Measurements from ENCODE around the gene TJP1. TPM values are rescaled to one million over a fixed set of nuclear protein-coding genes. Genes with fewer than 3 reads are reported as not detected.
"Not testable (repeated sequence)": the region's sequence is repeated elsewhere in the genome, so short reads cannot be mapped to it uniquely, and the experiment has no call there.

Gene TJP1
- total RNA-seq, 1 donor from 2014 or later, result 76.2 TPM

GRCh38 chr15:29838352-29839010 is 16.2 kb upstream of the TJP1 start:
- DNase-seq, result no peak

- peak; percentile 24 for DNase-seq
Measured at GRCh38 chr15:29835301-29835700, 13.0 kb upstream of the TJP1 start.

- no peak for DNase-seq
Measured at GRCh38 chr15:29832709-29833108, 10.4 kb upstream of the TJP1 start.

GRCh38 chr15:29826908-29827820 is 4.9 kb upstream of the TJP1 start:
- no peak for DNase-seq

GRCh38 chr15:29825227-29825626 is 3.0 kb upstream of the TJP1 start:
- DNase-seq, result no peak

GRCh38 chr15:29822684-29823459 is 604 bp upstream of the TJP1 start:
- DNase-seq, result no peak

GRCh38 chr15:29821416-29822099 is 710 bp downstream of the TJP1 start:
- DNase-seq, result peak; percentile 82

GRCh38 chr15:29820394-29821154 is 1.7 kb downstream of the TJP1 start:
- DNase-seq, result peak; percentile 35

- no peak for DNase-seq
Measured at GRCh38 chr15:29819979-29820378, 2.3 kb downstream of the TJP1 start.

- no peak for DNase-seq
Measured at GRCh38 chr15:29818141-29818540, 4.1 kb downstream of the TJP1 start.

GRCh38 chr15:29817455-29817854 is 4.8 kb downstream of the TJP1 start:
- not testable (repeated sequence) for DNase-seq

- DNase-seq, result peak; percentile 16
Measured at GRCh38 chr15:29815000-29815710, 7.1 kb downstream of the TJP1 start.

GRCh38 chr15:29813009-29813408 is 9.3 kb downstream of the TJP1 start:
- no peak for DNase-seq

- peak; percentile 66 for DNase-seq
Measured at GRCh38 chr15:29812384-29812694, 9.9 kb downstream of the TJP1 start.

- no peak for DNase-seq
Measured at GRCh38 chr15:29811691-29812383, 10.4 kb downstream of the TJP1 start.

GRCh38 chr15:29805708-29806104 is 16.6 kb downstream of the TJP1 start:
- DNase-seq, result no peak

- peak; percentile 85 for DNase-seq
Measured at GRCh38 chr15:29805043-29805707, 17.1 kb downstream of the TJP1 start.

- no peak for DNase-seq
Measured at GRCh38 chr15:29802411-29802810, 19.9 kb downstream of the TJP1 start.

GRCh38 chr15:29800491-29801366 is 21.5 kb downstream of the TJP1 start:
- DNase-seq, result peak; percentile 15
